Neural cell (in vitro differentiated cells): ENCODE data around the gene CSK.

Source experiments
- CTCF ChIP-seq: fragments of 450-650 bp; IDR thresholded peaks from 2 replicates; pipeline ENCODE4 v1.5.1; 2014; ENCODE audit warnings: antibody characterized with exemption, mild to moderate bottlenecking, moderate library complexity; ENCODE audit not compliant: poor library complexity, severe bottlenecking
- EP300 ChIP-seq: fragments of 450-650 bp; conservative IDR thresholded peaks from 2 replicates; pipeline ENCODE4 v1.6.1; 2014; ENCODE audit warnings: antibody characterized with exemption, mild to moderate bottlenecking, moderate library complexity; ENCODE audit not compliant: poor library complexity, severe bottlenecking
- EZH2 ChIP-seq: fragments of 200-600, 300-800 bp; shearing (Covaris generic), sonication (generic); IDR thresholded peaks from 2 replicates; pipeline ENCODE4 v1.6.1; 2014; ENCODE audit warnings: antibody characterized with exemption, low read length, borderline replicate concordance, mild to moderate bottlenecking; ENCODE audit not compliant: insufficient read depth, poor library complexity, severe bottlenecking
- POLR2AphosphoS5 ChIP-seq: IDR thresholded peaks from 2 replicates; pipeline ENCODE4 v1.6.1; 2012
- RAD21 ChIP-seq: fragments of 450-650 bp; conservative IDR thresholded peaks from 2 replicates; pipeline ENCODE4 v1.6.1; 2014; ENCODE audit warnings: antibody characterized with exemption, mild to moderate bottlenecking, moderate library complexity
- REST ChIP-seq: IDR thresholded peaks from 2 replicates; pipeline ENCODE4 v1.6.1; 2012; ENCODE audit warnings: borderline replicate concordance
- SMC3 ChIP-seq: fragments of 450-650 bp; conservative IDR thresholded peaks from 2 replicates; pipeline ENCODE4 v1.6.1; 2014; ENCODE audit warnings: antibody characterized with exemption, mild to moderate bottlenecking, moderate library complexity; ENCODE audit not compliant: poor library complexity
- TAF1 ChIP-seq: IDR thresholded peaks from 2 replicates; pipeline ENCODE4 v1.6.1; 2012; ENCODE audit warnings: low read depth

- TF ChIP-seq CTCF (no peak), EZH2 (no peak), POLR2AphosphoS5 (no peak), TAF1 (no peak), EP300 (no peak), RAD21 (no peak), REST (no peak), SMC3 (no peak)
Observed at GRCh38 chr15:74807282-74807681, 25.4 kb downstream of the CSK start.
